Measurements from ENCODE around the gene HHATL. TPM values are rescaled to one million over a fixed set of nuclear protein-coding genes. Genes with fewer than 3 reads are reported as not detected.

The HHATL gene
- total RNA-seq, 6 donors from 2014 or later, result 0.71 to 1.6 (median 0.98) TPM; not detected in 2

DNA sequence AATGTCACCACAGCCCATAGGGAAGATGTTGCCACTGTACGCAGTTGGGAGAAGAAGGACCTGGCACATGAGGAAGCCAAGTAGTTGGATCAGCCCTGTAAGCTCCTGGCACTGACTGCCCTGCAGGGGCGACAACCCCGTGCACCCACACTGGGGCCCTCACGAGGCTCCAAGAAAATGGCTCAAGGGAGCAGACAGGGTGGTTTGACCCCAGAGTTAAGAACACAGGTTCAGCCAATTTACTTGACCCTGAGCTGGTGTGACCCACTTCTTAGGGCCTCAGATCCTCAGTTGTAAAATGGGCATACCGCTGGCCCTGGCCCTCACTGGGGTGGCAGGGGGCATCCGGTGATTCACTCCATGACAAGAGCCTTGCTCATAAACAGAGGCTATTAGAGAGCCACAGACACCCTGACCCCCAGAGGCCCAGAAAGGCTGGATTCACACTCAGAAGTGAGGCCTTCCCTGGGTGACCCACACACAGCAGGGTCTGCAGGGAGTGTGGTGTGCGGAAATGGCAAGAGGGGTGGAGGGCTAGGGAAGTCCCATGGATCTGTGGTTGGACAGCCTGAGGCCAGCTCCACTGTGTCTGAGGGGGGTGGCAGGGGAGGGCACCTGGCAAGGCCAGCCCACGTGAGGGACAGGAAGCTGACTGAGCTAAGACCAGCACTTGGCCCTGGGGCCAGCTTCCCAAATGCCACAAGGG, 1.7 kb upstream of the HHATL start:
- peaks cover 0 to 6% (median 0%) of the 10 kb centered on the region in 4 donors for H3K4me1 ChIP-seq
- DNase-seq (no peak), ATAC-seq (ENCODE audit: low FRiP score in 2 of 2) (no peak)
- no peak overlapping the region for H3K4me3 ChIP-seq
- no peaks in the 10 kb centered on the region for H3K27me3 ChIP-seq
- no peaks in the 10 kb centered on the region for H3K9me3 ChIP-seq
- WGBS, 2 donors, result 84 to 88% methylated on average over 7 to 8 of the region's 8 CpGs
- no peak overlapping the region for H3K27ac ChIP-seq
- no peak for TF ChIP-seq EP300 (IDR thresholded peaks at IDR 0.05)
- TF ChIP-seq POLR2AphosphoS5 (IDR thresholded peaks at IDR 0.05), result no peak
- TF ChIP-seq POLR2A (IDR thresholded peaks at IDR 0.05), result no peak
- TF ChIP-seq, protein P1, sequence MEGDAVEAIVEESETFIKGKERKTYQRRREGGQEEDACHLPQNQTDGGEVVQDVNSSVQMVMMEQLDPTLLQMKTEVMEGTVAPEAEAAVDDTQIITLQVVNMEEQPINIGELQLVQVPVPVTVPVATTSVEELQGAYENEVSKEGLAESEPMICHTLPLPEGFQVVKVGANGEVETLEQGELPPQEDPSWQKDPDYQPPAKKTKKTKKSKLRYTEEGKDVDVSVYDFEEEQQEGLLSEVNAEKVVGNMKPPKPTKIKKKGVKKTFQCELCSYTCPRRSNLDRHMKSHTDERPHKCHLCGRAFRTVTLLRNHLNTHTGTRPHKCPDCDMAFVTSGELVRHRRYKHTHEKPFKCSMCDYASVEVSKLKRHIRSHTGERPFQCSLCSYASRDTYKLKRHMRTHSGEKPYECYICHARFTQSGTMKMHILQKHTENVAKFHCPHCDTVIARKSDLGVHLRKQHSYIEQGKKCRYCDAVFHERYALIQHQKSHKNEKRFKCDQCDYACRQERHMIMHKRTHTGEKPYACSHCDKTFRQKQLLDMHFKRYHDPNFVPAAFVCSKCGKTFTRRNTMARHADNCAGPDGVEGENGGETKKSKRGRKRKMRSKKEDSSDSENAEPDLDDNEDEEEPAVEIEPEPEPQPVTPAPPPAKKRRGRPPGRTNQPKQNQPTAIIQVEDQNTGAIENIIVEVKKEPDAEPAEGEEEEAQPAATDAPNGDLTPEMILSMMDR (IDR thresholded peaks at IDR 0.05), result no peak
- no peaks in the 10 kb centered on the region for H3K36me3 ChIP-seq

DNA sequence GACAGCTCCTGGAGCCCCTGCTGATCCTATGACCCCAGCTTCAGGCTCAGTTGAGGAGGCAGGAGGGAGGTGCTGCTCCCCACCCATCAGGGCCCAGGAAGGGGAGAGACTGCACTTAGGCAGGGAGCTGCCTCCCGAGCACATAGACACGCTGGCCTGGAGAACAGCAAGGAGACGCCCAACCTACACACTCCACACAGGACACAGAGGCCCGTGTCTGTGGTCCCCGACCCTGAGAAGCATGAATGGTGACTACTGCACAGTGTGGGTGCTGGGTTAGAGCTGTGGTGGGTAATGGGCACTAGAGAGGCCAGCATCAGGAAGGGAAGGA, 1.1 kb upstream of the HHATL start:
- H3K27me3 ChIP-seq, result no peaks in the 10 kb centered on the region
- 77% methylated on average over 5 of the region's 5 CpGs; no CpG with 5 or more reads in 1 of the 2 donors for WGBS, 2 donors
- peaks cover 0 to 6% (median 2%) of the 10 kb centered on the region in 4 donors for H3K4me1 ChIP-seq
- H3K9me3 ChIP-seq, result no peaks in the 10 kb centered on the region
- DNase-seq (peak in 1 of 2 donors; percentile 3), ATAC-seq (ENCODE audit: low FRiP score in 2 of 2) (no peak)
- no peak overlapping the region for H3K4me3 ChIP-seq
- H3K36me3 ChIP-seq, result no peaks in the 10 kb centered on the region
- no peak for TF ChIP-seq POLR2AphosphoS5 (IDR thresholded peaks at IDR 0.05)
- no peak for TF ChIP-seq POLR2A (IDR thresholded peaks at IDR 0.05)
- TF ChIP-seq EP300 (IDR thresholded peaks at IDR 0.05), result no peak
- TF ChIP-seq, protein P1 (IDR thresholded peaks at IDR 0.05), result no peak
- no peak overlapping the region for H3K27ac ChIP-seq

DNA sequence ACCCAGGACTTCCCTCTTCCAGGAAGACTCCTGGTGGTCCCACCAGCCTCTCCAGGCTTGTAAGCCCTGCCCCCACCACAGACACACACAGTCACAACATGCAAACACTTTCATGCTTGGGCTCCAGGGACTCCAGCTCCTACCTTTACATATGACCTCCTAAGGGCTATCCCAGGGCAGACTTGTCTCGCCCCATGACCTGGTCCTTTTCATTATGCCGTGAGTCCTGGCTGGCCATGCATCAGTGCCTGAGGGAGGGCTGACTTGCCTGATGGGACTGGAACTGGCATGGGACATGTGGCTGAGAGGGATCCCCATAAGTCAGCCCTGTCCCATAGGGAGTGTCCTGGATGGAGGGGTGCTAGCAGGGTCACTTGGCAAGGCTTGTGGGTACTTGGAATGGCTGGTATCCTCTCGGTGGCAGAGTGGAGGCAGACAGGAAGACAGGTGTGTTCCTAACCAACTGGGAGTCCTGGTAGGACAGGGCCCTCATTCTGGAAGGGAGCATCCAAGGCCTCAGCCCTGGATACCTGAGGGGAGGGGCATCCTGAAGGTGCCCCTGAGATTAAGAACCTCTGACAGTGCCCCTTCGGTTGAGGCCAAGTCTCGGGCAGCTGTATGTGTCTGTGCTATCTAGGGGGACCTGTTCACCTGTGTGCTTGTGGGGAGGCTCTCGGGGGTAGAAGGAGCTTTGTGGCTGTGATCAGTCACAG, 540 bp upstream of the HHATL start:
- H3K36me3 ChIP-seq, result no peaks in the 10 kb centered on the region
- no peaks in the 10 kb centered on the region for H3K9me3 ChIP-seq
- 63 to 90% methylated on average over 2 to 6 of the region's 6 CpGs for WGBS, 2 donors
- ATAC-seq (ENCODE audit: low FRiP score in 2 of 2) (no peak), DNase-seq (peak in 1 of 2 donors; percentile 10)
- no peak overlapping the region for H3K4me3 ChIP-seq
- peaks cover 0 to 7% (median 3%) of the 10 kb centered on the region in 4 donors for H3K4me1 ChIP-seq
- TF ChIP-seq POLR2AphosphoS5 (IDR thresholded peaks at IDR 0.05) (no peak), EP300 (IDR thresholded peaks at IDR 0.05) (no peak)
- TF ChIP-seq, protein P1 (IDR thresholded peaks at IDR 0.05), result no peak
- no peak overlapping the region for H3K27ac ChIP-seq
- H3K27me3 ChIP-seq, result no peaks in the 10 kb centered on the region

DNA sequence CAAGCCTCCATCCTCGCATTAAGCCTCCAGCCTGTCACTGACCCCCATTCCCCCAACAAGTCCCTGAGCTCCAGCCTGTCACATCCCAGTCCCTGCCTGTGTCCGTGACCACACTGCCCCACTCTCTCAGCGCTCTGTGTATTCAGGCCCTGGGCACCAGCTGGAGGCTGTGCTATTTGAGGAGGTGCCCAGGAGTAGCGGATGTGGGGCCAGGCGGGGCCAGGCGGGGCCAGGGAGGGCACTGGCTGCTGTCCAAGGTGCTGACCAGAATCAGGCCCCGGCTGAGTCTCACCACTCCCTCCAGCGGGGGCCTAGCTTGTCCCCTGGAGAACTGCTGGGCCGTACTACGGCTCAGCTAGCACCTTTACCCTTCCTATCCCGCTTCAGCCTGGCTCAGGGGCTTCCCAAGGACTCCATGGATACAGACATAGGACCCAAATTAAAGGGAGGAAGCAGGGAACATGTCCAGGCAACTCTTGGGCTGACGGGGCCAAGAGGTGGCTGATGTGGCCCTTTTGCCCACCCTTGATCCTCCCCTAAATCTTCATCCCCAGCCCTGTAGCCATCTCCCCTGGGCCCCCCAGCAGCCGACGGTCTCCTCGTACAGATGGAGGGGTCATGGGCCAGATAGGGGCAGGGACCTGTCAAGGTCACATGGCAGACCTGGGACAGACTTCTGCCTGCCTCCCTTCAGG, 1.1 kb downstream of the HHATL start:
- Histone ChIP-seq H3K27me3 (no peaks in the 10 kb centered on the region), H3K36me3 (no peaks in the 10 kb centered on the region), H3K4me3 (no peak overlapping the region), H3K9me3 (no peaks in the 10 kb centered on the region), H3K4me1 (peaks cover 0 to 7% (median 3%) of the 10 kb centered on the region in 4 donors), H3K27ac (no peak overlapping the region)
- ATAC-seq (ENCODE audit: low FRiP score in 2 of 2) (peak; percentile 38 to 64), DNase-seq (peak; percentile 56 to 86)
- TF ChIP-seq POLR2AphosphoS5 (IDR thresholded peaks at IDR 0.05), result no peak
- TF ChIP-seq, protein P1 (IDR thresholded peaks at IDR 0.05), result no peak
- TF ChIP-seq EP300 (IDR thresholded peaks at IDR 0.05), result no peak
- TF ChIP-seq POLR2A (IDR thresholded peaks at IDR 0.05), result no peak
- WGBS, 2 donors, result 35 to 43% methylated on average over 11 to 14 of the region's 15 CpGs
